HG03457 (cell line): ENCODE data around the gene SCN10A.

Experiments
- ATAC-seq: cut with Tn5 transposase; IDR thresholded peaks from one replicate; pipeline ENCODE4 v1.9.1; 2021; ENCODE audit warnings: moderate number of reproducible peaks; ENCODE audit not compliant: unreplicated experiment

SCN10A gene

DNA sequence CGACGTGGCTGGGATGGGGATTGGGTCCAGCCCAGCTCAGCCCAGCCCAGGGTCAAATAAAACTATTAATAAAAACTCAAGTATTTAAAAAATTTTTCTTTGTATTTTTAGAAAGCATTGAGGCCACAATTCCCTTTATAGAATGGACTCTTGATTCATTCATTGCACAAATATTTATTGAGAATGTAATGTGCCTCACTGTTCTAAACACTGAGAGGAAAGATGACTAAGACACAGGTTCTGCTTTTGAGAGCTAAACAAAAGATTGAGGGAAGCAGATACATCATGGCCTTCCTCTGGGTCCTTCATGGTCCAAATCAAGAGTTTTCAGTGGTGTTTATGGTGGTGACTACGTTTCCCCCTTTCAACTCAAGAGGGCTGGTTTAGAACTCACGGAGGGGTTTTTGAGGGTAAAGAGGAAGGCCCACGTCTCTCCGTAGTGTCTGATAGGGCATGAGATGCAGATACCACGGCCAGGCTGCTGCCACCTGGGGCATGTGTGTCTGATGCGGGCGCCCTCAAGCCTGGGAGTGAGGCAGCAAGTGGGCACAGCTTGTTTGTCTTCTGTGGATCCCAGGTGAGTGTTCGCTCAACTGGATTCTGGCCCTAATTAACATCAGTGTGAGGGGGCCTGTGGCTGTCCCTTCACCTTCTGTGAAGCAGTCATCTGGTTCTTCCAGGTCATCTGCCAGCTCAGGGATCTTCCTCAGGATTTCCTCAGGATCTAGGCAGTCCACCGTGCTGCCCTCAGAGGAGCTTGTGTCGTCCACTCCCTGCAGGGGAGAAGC is 93.0 kb downstream of the SCN10A start:
- ATAC-seq, result no peak

DNA sequence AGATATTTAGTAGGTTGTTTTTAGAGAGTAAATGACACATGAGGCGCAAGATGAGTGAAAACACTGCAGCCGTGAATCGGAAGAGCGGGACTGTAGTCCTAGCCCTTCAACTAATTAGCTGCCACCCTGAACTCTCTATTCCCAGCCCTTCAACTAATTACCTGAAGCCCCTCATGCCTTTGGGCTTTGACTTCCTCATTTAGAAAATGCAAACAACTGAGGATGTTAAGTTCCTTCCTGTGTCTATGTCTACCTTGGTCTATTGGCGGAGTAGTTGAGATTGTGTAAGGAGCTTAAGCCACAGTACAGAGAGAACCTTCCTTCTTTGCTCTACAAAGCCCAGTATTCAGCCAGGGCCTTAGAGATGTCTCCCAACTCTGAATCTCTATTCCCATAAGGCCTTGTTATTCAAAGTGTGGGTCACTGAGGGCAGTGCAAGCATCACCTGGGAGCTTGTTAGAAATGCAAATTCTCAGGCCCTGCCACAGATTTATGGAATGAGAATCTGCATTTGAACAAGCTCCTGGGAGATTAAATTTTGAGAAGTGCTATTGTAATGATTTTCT is 94.7 kb downstream of the SCN10A start:
- ATAC-seq, result no peak

DNA sequence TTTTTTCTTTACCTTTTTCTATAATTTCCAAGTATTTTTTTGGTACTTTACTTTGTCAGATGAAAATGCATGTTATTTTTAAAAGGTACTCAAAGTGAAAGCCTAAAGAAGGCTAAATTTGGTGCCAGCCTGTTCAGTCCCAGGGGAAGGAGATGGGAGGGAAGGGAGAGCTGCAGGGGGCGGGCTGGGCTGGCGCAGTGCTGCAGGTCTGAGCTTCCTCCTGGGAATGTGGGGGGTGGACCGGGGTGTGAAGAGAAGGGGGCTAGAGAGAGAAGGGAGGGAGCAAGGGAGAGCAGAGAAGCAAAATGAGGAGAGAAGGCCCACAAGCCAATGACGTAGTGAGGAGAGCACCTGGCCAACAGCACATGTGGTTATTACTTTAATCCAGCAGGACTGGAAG is 95.6 kb downstream of the SCN10A start:
- no peak for ATAC-seq

DNA sequence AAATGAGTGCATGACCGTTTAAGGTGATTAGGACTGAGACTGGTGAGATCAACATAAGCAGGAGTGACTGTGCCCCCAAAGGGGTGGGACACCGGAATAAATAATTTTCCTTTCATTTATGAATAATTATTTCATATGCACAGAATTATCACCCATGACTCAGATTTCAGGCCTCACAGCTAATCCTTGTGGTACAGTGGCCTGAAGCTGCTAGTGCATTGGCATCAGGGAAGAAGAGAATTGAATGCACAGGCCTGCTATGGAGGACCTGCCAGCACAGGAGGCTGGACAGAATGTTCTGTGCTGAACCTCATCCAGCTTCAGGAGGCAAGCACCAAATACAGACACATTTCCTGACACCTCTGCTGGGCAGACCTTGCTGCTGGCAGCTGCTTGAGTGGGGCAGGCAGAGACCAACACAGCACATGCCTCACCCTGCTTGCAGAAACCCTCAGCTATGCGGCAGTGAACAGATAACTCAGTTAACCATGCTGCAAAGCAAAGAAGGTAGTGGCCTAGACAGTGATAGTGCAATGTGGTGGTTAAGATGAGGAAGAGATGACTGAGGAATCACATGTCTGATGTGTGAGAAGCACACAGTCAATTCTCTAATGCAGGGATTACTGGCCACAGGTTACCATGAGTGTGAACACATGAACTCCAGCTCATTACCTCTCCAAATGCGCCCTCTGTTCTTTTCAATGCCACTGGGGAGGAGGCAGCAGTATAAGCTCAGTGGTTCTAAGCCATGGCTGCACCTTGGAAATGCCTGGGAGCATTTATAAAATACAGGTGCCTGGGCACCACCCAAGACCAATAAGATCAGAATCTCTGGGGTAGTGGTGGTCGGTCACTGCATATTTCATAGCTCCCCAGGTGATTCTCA is 98.4 kb downstream of the SCN10A start:
- no peak for ATAC-seq

DNA sequence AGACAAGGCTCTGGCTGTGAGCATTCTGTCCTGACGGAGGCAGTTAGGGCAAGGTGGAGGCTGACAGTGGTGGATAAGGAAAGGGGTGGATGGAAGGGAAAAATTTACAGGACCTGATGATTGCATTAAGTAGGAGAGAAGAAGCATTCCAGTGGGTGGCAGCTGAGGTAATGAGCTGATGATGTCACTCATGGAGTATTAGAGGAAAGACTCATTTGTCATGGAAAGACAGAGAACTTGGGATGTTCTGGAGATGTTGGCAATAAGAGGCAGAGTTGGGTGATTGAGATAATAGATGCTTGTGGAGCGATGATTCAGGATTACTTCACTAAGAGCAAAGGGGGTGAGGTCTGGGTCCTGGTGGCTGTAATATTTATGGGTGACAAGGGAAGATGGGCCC is 102.9 kb downstream of the SCN10A start:
- no peak for ATAC-seq

DNA sequence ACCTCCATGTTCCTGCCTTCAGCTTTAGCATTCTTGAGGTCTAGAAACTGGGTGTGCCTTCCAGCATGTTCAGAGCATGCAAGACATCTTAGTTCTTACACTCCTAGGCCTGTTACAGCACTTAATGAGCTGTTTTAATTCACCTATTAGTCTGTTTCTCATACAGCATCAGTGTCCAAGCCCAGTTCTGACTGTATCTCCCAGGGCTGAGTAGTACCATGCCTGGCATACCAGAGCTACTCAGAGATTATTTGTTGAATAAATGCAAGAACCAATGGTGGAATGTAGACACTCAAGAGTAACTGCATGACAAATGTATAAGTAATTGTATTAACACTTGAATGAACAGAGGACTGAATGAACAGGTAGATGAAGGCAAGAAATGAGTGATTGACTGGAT is 104.7 kb downstream of the SCN10A start:
- ATAC-seq, result no peak

DNA sequence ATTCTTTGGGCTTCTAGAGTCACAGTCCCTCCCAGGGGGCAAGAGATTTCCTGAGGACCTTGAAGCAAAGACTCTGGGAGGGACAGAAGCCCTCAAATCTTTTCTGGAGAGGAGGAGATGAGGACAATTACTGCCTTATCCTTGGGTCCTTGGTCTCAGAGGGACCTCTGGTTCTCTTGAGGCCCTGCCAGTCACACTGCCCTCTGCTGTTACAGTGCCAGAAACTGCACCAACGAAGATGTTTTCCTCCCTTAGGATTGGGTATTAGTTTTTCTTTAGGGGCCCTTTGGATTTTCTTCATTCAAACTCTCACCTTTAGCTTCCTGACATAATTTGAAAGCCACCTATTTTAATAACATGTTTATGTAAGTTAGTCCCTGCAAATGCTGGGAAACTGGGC is 108.3 kb downstream of the SCN10A start:
- ATAC-seq, result no peak

DNA sequence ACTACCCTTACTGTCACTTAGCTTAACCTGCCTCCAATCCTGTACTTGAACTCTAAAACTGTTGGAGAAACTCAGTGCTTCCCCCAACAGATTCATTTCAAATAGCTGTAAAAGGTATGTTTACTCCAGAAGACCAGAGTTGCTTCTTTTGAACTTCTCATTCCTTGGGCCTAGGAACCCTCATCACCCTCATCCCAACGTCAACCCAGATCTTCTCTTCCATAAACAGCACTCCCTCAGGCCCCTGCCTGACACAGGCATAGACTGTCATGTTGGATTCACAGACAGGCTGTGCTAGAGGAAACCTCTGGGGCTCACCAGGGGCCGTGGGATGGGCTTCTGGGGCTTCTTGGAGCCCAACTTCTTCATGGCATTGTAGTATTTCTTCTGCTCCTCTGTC is 109.1 kb downstream of the SCN10A start:
- no peak for ATAC-seq

DNA sequence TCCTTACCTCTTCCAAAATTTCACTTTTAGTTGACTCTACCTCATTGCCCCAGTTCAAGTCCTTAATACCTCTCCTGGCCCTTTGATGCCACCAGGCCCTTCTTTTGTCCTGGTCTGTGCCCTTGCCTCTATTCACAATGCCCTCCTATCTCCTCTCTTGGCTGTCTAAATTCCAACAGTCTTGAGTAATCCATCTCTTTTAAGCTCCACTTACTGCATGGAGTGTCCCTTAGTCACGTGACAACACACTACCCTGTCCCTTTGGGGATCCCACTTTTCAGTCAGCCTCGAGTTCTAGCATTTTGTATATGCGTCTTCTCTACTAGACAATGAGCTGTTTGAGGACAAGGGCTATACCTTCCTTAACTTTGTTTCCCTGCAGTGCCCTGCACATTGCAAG is 113.8 kb downstream of the SCN10A start:
- no peak for ATAC-seq

DNA sequence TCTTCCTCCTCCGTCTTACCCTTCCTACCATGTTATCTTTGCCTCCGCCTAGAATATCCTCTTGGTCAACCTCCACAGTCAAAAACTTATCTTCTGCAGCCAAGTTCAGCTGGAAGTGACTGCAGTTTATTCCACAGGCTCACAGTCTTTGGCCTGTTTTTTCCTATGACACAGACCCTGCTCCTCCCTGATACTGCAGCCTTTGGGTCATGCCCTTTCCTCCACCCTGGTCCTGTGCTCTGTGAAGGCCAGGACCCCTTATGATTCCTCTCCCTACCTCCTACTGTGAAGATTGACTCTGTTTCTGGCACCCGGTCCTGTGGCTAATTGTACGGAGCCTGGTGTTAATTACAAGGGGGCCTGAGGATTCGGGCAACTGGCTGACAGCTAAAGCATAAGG is 117.3 kb downstream of the SCN10A start:
- no peak for ATAC-seq

DNA sequence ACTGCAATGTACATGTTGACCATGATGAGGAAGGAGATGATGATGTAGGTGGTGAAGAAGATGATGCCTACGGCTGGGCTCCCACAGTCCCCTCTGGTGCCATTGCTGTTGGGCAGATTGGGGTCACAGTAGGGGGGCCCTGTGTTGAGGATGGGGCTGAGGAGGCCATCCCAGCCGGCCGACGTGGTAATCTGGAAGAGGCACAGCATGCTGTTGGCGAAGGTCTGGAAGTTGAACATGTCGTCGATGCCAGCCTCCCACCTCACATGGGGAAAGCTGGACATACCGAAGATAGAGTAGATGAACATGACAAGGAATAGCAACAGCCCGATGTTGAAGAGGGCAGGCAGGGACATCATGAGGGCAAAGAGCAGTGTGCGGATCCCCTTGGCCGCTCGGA is 118.0 kb downstream of the SCN10A start:
- ATAC-seq, result no peak

DNA sequence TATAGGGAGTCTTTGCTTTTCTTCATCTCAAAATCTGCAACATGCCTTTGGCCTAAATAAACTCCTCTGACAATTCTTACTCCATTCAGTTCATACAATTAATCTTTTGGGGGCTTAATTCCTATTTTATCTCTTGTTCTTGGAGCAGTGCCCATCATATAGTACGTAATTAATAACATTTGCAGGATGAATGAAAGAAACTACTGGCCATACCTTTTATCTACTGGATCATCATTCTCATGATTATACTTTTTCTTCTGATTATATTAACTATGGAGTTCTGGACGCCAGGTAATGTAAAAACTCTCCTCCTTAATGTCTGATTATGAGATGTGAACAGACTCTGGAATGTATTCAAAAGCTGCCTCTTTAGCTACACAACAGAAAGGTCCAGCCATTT is 120.0 kb downstream of the SCN10A start:
- no peak for ATAC-seq

DNA sequence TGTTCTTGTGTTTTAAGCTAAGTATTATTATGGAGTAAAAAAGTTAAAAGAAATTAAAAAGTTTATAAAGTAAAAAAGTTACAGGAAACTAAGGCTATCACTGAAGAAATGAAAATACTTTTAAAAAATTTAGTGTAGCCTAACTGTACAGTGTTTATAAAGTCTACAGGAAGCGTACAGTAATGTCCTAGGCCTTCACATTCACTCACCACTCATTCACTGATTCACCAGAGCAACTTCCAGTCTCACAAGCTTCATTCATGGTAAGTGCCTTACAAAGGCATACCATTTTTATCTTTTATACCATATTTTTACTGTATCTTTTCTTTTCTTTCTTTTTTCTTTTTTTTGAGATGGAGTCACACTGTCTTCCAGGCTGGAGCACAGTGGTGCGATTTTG is 125.8 kb downstream of the SCN10A start:
- ATAC-seq, result no peak

DNA sequence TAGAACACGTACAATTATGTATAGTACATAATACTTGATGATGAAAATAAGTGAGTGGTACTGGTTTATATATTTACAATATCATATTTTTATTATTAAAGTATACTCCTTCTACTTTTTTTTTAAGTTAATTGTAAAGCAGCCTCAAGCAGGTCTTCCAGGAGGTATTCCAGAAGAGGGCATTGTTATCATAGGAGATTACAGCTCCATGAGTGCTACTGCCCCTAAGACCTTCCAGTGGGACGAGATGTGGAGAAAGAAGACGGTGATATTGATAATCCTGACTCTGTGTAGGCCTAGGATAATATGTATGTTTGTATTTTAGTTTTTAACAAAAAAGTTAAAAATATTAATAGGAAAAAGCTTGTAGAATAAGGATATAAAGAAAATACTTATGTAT is 126.2 kb downstream of the SCN10A start:
- ATAC-seq, result no peak

DNA sequence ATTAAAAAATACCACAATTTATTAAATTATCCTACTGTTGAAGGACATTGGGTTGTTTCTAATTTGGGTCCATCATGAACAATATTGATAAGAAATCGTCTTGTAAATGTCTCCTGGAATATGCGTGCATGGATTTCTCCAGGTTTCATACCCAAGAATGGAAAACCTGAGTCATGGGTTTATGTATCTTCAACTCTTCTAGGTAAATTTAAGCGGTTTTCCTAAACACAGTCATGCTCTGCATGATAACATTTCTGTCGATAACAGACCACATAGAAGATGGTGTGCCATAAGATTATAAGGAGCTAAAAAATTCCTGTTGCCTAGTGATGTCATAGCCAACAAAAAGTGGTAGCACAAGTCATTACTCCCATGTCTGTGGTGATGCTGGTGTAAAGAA is 126.7 kb downstream of the SCN10A start:
- ATAC-seq, result no peak

DNA sequence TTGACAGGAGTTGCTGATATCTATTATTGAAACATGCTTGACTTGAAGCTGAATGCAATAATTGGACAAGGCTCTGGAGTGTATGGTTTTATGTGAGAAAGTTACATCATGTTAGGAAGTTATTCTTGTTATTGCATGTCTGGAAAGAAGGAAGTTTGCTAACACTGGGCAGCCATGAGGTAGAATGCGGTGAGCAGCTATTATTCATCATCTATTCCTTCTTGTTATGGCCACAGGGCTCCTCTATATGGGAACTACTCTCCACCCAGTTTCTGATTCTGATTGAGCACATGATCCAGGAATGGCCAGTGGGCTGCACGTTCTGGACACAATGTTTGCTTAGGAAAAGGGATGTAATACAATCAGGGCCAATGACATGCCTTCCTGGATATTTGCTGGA is 128.7 kb downstream of the SCN10A start:
- no peak for ATAC-seq

DNA sequence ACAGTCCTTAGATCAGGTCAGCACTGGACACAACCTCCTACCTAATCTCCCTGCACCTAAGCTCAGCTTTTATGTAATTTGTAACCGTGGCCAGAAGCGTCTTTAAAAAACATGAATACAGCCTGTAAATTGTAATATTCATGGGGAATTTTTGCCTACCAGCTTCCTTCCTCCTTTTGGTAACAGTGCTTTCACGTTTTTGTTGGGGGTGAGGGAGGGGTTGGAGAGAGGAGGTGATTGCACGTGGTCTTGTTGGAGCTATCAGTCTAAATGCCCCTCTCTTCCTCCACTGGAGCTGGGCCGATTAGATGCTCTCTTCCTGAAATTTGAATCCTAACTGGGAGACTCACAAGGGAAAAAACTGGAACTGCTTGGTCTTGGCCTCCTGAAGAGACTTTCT is 131.5 kb downstream of the SCN10A start:
- no peak for ATAC-seq

DNA sequence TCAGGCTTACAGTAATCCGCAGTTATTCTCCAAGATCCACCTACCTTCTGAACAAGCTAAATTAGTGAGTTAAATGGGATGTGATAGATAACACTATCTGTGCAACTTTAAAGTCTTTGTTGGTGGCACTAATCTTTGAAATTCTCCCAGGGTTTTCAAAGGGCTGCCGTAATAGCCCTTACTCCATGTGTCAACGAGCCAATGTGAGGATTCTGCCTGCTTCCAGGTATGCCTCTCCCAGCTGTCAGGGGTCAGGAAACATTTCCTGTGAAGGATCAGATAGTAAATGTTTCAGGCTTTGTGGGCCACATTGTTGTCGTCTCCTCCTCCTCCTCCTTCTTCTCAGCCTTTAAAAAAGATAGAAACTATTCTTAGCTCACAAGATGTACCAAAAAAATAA is 146.3 kb downstream of the SCN10A start:
- no peak for ATAC-seq

DNA sequence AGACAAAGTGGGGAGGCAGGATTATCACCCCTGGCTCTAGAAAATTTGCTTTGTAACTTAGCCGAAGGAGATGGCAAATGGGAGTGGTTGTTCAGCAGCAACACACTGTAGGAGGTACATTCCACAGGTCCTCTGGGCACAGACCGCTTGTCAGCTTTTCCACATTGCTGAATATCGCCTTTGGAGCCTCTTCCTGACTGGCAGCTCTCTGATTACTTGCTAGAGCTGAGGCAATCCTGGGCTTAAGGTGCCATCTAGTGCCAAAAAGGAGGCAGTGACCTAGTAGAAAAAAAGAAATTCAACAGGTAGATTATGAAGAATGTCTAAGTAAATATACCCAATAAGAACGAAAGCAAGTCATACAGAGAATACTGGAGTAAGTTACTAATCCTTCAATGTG is 153.5 kb downstream of the SCN10A start:
- no peak for ATAC-seq

DNA sequence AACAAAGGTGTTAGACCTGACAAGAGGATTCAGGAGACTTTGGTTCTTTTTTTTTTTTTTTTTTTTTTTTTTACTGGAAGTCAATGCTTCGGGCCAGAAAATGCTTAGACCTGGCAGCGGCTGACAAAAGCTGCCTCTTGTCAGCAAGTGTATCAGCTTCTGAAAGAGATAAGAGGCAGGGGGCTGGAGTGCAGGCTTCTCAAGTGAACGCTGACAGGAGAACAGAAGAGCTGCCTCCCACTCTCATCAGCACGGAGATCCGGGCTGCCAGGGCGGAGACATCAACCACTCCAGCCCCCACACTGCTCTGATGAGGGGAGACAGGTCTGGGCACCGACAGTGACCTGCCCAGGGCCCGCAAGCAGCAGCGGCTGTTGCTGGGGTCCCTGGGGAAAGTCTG is 157.2 kb downstream of the SCN10A start:
- no peak for ATAC-seq

DNA sequence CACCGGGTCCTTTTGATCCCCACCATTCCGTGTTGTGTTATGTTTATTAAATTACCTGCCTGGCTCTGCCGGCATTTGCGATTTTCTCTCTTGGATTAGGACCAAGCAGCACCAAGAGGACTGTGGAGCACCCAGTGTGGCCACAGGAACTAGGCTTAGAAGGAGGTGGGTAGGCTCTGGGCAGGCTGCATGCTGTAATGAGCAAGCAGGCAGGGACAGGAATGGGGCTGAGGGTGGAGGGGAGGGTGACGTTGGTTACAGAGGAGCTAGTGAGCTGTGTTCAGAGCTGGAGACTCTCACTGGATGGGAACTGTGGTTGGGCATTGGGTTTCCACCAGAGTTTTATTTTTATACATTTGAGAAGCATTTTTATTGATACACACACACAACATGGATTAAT is 158.6 kb downstream of the SCN10A start:
- ATAC-seq, result no peak

DNA sequence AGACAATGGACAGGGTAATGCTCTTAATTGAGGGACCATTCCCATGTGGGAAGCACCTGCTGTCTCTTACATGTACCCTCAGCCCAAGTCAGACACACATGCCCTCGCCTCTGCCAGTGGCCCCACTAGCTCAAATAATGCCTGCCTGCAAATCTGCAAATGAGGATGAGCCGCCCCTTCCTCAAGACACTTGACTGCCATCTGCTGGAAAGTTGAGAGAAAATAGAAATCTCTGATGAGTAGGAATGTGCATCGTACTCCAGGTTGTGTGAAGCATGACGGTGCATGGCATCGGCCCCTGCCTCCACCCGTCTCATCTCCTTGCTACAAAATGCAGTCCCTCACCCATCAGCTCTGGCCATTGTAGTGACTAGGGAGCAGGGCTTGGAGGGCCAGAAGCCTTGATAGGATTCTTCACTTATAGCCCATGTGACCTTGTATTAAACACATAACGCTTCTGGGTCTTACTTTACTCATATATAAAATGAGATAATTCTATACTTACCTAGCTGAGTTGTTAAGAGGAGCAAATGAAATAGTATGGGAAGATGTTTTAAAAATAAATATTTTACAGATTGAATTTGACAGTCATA is 160.2 kb downstream of the SCN10A start:
- no peak for ATAC-seq
